Suprapubic skin (tissue), 4 donors: ENCODE measurements around the gene CEP170B.

Source experiments
- POLR2A ChIP-seq, 2 donors: fragments of 450-650 bp; IDR thresholded peaks; one replicate each; pipeline ENCODE4 v1.6.1; 2017; ENCODE audit warnings: antibody characterized with exemption in 2 of 2, mild to moderate bottlenecking in 2 of 2, moderate library complexity in 2 of 2
- POLR2AphosphoS5 ChIP-seq, 3 donors: sonication (generic); formaldehyde crosslinking; IDR thresholded peaks; one replicate each; pipeline ENCODE4 v1.6.1; 2017; ENCODE audit warnings: antibody characterized with exemption in 3 of 3
- TF ChIP-seq, protein P1 (sequence below), 2 donors: fragments of 200-600 bp in 1 of 2; fragments of 450-650 bp in 1 of 2; sonication (generic) in 1 of 2; IDR thresholded peaks; one replicate each; pipeline ENCODE4 v1.5.1; 2016 to 2019; ENCODE audit warnings: antibody characterized with exemption in 2 of 2, mild to moderate bottlenecking in 1 of 2, moderate library complexity in 1 of 2

GRCh38 chr14:104929268-104930230, 64.5 kb downstream of the CEP170B start:
- TF ChIP-seq, protein P1, sequence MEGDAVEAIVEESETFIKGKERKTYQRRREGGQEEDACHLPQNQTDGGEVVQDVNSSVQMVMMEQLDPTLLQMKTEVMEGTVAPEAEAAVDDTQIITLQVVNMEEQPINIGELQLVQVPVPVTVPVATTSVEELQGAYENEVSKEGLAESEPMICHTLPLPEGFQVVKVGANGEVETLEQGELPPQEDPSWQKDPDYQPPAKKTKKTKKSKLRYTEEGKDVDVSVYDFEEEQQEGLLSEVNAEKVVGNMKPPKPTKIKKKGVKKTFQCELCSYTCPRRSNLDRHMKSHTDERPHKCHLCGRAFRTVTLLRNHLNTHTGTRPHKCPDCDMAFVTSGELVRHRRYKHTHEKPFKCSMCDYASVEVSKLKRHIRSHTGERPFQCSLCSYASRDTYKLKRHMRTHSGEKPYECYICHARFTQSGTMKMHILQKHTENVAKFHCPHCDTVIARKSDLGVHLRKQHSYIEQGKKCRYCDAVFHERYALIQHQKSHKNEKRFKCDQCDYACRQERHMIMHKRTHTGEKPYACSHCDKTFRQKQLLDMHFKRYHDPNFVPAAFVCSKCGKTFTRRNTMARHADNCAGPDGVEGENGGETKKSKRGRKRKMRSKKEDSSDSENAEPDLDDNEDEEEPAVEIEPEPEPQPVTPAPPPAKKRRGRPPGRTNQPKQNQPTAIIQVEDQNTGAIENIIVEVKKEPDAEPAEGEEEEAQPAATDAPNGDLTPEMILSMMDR (IDR thresholded peaks at IDR 0.05) = no peak
- TF ChIP-seq POLR2A (IDR thresholded peaks at IDR 0.05) (no peak), POLR2AphosphoS5 (IDR thresholded peaks at IDR 0.05) (no peak)
